Measurements from ENCODE around the gene KCNK13. TPM values are rescaled to one million over a fixed set of nuclear protein-coding genes. Genes with fewer than 3 reads are reported as not detected.

Gene KCNK13
- total RNA-seq, 1 donor from 2014 or later, result not detected

DNA sequence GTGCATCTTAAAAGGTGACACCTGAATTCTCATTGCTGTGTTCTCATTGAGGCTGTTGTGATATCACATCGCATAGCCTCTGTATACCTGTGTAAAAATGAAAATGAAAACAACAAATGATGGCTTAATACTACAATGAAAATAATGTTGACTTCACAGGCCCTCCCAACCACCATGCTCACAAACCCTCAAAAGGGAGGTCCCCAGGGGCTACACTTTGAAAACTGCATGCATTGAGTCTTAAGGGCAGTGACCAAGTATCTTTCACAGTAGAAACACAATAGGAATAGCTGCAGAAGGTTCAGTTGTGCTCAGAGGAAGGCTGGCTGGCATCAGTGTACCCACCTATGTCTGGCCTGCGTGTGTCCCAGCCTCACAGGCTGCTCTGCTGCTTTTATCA is 27.6 kb upstream of the KCNK13 start:
- H3K27me3 ChIP-seq, result no peaks in the 10 kb centered on the region
- no peaks in the 10 kb centered on the region for H3K9me3 Mint-ChIP-seq
- H3K79me2 ChIP-seq (ENCODE audit: low read depth), result no peaks in the 10 kb centered on the region
- H3K36me3 Mint-ChIP-seq, result peaks cover 35% of the 10 kb centered on the region
- H3K36me3 ChIP-seq, result no peaks in the 10 kb centered on the region
- H3K4me2 ChIP-seq, result no peak overlapping the region
- peaks cover 2% of the 10 kb centered on the region for H3K27me3 Mint-ChIP-seq (ENCODE audit: insufficient read depth, low read depth)
- no peaks in the 10 kb centered on the region for H4K20me1 ChIP-seq (ENCODE audit: low read depth)
- no peaks in the 10 kb centered on the region for H3F3A ChIP-seq (ENCODE audit: low read depth)
- no peak for TF ChIP-seq EZH2phosphoT487 (IDR thresholded peaks at IDR 0.05)
- TF ChIP-seq, protein P1, sequence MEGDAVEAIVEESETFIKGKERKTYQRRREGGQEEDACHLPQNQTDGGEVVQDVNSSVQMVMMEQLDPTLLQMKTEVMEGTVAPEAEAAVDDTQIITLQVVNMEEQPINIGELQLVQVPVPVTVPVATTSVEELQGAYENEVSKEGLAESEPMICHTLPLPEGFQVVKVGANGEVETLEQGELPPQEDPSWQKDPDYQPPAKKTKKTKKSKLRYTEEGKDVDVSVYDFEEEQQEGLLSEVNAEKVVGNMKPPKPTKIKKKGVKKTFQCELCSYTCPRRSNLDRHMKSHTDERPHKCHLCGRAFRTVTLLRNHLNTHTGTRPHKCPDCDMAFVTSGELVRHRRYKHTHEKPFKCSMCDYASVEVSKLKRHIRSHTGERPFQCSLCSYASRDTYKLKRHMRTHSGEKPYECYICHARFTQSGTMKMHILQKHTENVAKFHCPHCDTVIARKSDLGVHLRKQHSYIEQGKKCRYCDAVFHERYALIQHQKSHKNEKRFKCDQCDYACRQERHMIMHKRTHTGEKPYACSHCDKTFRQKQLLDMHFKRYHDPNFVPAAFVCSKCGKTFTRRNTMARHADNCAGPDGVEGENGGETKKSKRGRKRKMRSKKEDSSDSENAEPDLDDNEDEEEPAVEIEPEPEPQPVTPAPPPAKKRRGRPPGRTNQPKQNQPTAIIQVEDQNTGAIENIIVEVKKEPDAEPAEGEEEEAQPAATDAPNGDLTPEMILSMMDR (IDR thresholded peaks at IDR 0.05), result no peak
- TF ChIP-seq EZH2 (IDR thresholded peaks at IDR 0.05), result no peak
- no peak for DNase-seq (ENCODE audit: low spot score)
- H3K9me3 ChIP-seq (ENCODE audit: low read depth), result no peaks in the 10 kb centered on the region
- no peak overlapping the region for H2AFZ ChIP-seq (replicated peaks)
- H3K27ac ChIP-seq, result no peak overlapping the region
- no peak overlapping the region for H3K4me3 ChIP-seq
- no peak overlapping the region for H3K4me3 Mint-ChIP-seq
- no peak overlapping the region for H3K27ac Mint-ChIP-seq
- no peaks in the 10 kb centered on the region for H3K4me1 ChIP-seq
- no peak overlapping the region for H3K9ac ChIP-seq
- no peaks in the 10 kb centered on the region for H3K4me1 Mint-ChIP-seq

DNA sequence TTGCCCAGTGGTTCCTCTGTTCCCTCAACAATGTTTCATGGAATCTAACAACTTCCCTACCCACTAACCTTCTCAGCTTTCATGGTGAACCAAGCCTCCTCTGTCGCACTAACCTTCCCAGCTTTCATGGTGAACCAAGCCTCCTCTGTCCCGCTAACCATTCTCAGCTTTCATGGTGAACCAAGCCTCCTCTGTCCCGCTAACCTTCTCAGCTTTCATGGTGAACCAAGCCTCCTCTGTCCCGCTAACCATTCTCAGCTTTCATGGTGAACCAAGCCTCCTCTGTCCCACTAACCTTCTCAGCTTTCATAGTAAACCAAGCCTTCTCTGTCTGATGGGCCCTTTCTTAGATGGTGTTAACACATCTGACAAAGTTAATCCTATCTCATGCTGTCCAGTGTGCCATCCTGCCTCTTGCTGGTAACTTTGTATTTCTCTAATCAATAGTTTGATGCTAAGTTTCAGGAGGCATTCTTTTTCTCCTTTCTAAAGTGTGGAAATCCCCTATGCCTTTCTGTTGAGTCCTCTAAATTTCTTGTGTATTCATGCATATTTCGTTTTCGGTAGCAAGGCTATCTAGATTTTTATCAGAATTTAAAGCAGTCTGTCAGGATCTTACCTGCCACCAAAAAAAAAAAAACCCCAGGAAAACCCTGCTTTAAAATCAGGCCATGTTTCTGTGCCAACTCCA is 26.8 kb upstream of the KCNK13 start:
- Mint-ChIP-seq H3K27ac (no peak overlapping the region), H3K9me3 (no peaks in the 10 kb centered on the region)

DNA sequence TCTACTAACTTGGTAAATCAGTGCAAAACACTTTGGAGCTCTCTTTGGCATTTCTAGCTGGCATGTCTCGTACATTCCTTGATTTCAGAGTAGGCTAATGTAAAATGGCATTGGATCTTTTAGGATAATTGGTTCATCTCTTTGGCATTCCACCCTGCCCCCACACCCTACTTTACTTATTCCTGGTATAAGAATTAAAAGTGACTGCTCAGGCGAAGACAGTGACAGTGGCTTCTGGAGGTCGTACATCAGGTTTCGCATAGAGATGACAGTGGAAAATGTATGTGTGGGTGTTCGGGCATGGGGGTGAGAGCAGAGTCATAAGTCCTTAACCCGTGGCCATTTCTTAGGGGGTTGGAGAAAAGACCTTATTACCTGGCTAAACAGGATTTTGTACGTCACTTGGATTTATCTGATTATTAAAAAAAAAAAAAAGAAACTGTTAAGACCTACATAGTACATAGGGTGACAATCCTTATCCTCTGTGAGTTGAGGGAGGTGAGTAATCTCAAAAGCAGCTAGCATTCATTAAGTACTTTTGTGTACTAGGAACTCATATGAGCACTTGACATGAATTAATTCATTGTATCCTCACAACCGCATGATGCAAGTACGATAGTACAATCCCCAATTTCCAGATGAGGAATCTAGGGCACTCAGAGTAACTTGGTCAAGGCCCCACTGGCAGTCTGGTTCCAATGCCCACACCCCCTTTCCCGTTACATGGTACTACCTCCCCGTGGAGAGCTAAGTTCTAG is 22.4 kb upstream of the KCNK13 start:
- Mint-ChIP-seq H3K27ac (no peak overlapping the region), H3K4me1 (peaks cover 4% of the 10 kb centered on the region), H3K4me3 (no peak overlapping the region), H3K27me3 (ENCODE audit: insufficient read depth, low read depth) (no peaks in the 10 kb centered on the region), H3K9me3 (no peaks in the 10 kb centered on the region), H3K36me3 (peaks cover 34% of the 10 kb centered on the region)
- TF ChIP-seq EZH2phosphoT487 (IDR thresholded peaks at IDR 0.05), result no peak
- TF ChIP-seq EZH2 (IDR thresholded peaks at IDR 0.05), result no peak
- TF ChIP-seq, protein P1 (IDR thresholded peaks at IDR 0.05), result no peak
- H3K9ac ChIP-seq, result no peak overlapping the region
- H3K4me3 ChIP-seq, result no peak overlapping the region
- DNase-seq (ENCODE audit: low spot score), result no peak
- H3F3A ChIP-seq (ENCODE audit: low read depth), result peaks cover 8% of the 10 kb centered on the region
- H4K20me1 ChIP-seq (ENCODE audit: low read depth), result no peaks in the 10 kb centered on the region
- H3K36me3 ChIP-seq, result no peaks in the 10 kb centered on the region
- no peak overlapping the region for H2AFZ ChIP-seq (replicated peaks)
- H3K9me3 ChIP-seq (ENCODE audit: low read depth), result no peaks in the 10 kb centered on the region
- no peak overlapping the region for H3K27ac ChIP-seq
- no peaks in the 10 kb centered on the region for H3K27me3 ChIP-seq
- peaks cover 12% of the 10 kb centered on the region for H3K4me1 ChIP-seq
- no peak overlapping the region for H3K4me2 ChIP-seq
- no peaks in the 10 kb centered on the region for H3K79me2 ChIP-seq (ENCODE audit: low read depth)

More for the DNA sequence above, 26.8 kb upstream of the KCNK13 start:
- Histone ChIP-seq H3K27ac (no peak overlapping the region), H3K9ac (no peak overlapping the region), H4K20me1 (ENCODE audit: low read depth) (no peaks in the 10 kb centered on the region), H3K36me3 (no peaks in the 10 kb centered on the region), H3K4me2 (no peak overlapping the region), H3F3A (ENCODE audit: low read depth) (no peaks in the 10 kb centered on the region), H3K4me1 (no peaks in the 10 kb centered on the region), H3K27me3 (no peaks in the 10 kb centered on the region), H3K79me2 (ENCODE audit: low read depth) (no peaks in the 10 kb centered on the region), H3K4me3 (no peak overlapping the region), H3K9me3 (ENCODE audit: low read depth) (no peaks in the 10 kb centered on the region), H2AFZ (replicated peaks) (no peak overlapping the region)
- TF ChIP-seq, protein P1 (IDR thresholded peaks at IDR 0.05), result no peak
- TF ChIP-seq EZH2phosphoT487 (IDR thresholded peaks at IDR 0.05) (no peak), EZH2 (IDR thresholded peaks at IDR 0.05) (no peak)
- peaks cover 37% of the 10 kb centered on the region for H3K36me3 Mint-ChIP-seq
- no peaks in the 10 kb centered on the region for H3K4me1 Mint-ChIP-seq
- DNase-seq (ENCODE audit: low spot score), result no peak
- H3K27me3 Mint-ChIP-seq (ENCODE audit: insufficient read depth, low read depth), result peaks cover 2% of the 10 kb centered on the region
- H3K4me3 Mint-ChIP-seq, result no peak overlapping the region
